Activated CD4-positive, alpha-beta T cell treated with anti-CD3 and anti-CD28 coated beads for 4 hours (primary cell): ENCODE measurements around the gene TRPM1.
"Not testable (repeated sequence)": the region's sequence is repeated elsewhere in the genome, so short reads cannot be mapped to it uniquely, and the experiment has no call there.

Experiments
- DNase-seq, 2 donors: peaks; one replicate each; pipeline ENCODE4 v3.0.0-alpha.2; 2020

The TRPM1 gene

DNA sequence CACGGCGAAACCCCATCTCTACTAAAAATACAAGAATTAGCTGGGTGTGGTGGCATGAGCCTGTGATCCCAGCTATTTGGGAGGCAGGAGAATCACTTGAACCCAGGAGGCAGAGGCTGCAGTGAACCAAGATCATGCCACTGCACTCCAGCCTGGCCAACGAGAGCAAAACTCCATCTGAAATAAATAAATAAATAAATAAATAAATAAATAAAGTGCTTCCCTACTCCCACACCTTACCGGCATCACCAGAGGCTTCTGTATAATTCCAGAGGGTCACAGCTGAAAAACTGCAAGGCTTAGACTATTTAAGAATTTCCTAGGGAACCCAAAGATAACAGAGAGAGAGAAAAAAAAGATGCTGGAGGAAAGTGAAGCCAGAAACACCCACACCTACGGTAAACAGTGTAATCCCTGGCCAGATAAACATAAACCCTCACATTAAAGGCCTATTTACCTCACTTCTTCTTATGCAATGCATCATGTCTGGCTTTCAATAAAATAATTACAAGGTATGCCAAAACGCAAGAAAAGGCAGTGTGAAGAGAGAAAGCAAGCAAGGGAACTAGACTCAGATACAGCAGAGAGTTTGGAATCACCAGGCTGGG is 15.0 kb upstream of the TRPM1 start:
- DNase-seq, result no peak

DNA sequence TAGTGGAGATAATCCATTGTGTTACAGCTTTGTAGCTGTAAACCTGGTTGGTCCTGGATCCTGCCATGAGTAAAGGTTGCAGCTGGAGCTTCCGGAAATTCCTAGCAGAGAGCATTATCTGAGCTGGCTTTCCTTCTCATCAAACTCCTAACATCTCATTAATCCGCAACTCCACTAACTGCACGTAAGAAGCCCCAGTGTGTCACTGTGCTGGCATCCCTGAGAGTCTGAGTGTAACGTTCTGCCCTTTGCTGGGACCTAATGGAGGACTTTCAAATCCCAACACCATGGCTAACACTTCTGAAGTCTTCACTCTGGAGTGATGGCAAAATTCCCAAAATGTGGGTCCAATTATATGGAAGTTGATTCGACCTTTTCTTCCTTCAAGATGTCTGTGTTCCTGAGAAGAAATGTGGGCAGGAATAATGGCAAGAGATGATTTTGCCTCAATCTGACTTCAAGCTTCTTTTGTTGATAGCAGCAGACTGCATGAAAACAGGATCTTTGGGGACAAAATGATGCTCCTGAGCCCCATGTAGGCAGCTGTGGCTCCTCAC is 9.6 kb upstream of the TRPM1 start:
- no peak for DNase-seq

GRCh38 chr15:31108836-31109235 is 7.3 kb upstream of the TRPM1 start:
- DNase-seq, result no peak

DNA sequence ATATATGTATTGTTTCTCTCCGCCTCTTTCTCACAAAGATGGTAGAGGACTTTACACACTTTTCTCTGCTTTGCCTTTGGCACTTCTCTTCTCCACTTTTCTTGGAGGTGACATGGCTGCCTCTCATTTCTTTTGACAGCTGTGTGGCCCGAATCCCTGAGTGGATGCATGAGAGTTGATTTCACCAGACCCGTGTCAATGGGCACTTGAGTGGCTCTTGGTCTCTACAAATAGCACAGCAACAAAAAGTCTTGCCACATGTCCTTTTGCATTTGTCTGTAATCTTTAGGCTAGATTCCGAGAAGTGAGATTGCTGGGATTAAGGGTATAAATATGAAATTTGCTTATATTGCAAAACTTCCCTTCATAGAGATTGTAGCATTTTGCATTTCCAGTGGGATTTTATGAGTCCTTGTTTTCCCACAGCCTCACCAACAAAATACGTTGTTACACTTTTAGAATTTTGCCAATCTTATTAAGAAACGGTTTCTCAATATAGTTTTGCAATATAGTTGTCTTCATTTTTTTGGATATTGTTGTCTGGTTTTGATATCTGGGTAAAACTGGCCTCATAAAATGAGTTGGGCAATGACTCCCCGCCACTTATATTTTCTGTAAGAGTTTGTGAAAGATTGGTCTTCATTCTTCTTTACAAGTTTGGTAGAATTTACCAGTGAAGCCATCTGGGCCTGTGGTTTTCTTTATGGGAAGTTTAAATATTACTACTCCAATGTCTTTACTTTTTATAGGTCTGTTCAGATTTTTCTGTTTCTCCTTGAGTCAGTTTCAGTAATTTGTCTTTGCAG is 5.2 kb upstream of the TRPM1 start:
- no peak for DNase-seq

DNA sequence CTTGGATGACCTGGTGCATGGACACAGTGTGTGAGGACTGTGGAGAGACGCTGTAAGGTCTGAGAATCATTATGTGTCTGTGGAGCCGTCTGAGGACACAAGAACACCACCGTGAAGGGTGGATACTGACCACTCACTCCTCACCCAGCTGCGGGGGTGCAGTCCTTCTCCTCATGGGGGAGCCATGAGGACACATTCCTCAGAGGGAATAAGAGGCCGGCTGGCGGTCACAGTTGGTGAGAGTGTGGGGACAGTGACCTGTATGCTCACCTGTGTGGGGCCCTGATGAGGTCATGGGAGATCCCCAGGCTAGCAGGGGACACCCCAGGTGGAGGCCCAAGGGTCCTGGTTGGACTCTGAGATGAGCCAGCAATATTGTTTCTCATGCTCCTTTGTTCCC is 2.5 kb upstream of the TRPM1 start:
- no peak for DNase-seq

- DNase-seq, result no peak
Observed at GRCh38 chr15:31102374-31103342, 1.1 kb upstream of the TRPM1 start.

GRCh38 chr15:31102039-31102321 is 455 bp upstream of the TRPM1 start:
- DNase-seq, result no peak

DNA sequence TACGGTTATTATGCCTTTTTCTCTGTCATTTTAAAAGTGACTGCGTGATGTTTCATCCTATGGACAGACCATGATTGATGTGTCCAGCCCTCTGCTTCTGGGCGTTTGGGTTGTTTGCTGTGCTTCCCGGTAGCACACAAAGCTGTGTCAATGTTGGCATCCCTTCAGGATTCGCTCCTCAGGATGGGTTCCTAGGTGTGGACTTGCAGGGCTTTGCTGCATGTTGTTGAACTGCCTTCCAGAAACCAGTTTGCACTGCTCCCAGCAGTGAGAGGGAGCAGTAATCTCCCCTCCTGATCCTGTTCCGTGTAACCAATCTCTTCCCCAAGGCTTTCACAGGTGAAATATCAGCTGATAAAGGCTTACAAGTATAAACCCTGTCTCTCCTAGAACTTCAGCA is 787 bp downstream of the TRPM1 start:
- no peak for DNase-seq

DNA sequence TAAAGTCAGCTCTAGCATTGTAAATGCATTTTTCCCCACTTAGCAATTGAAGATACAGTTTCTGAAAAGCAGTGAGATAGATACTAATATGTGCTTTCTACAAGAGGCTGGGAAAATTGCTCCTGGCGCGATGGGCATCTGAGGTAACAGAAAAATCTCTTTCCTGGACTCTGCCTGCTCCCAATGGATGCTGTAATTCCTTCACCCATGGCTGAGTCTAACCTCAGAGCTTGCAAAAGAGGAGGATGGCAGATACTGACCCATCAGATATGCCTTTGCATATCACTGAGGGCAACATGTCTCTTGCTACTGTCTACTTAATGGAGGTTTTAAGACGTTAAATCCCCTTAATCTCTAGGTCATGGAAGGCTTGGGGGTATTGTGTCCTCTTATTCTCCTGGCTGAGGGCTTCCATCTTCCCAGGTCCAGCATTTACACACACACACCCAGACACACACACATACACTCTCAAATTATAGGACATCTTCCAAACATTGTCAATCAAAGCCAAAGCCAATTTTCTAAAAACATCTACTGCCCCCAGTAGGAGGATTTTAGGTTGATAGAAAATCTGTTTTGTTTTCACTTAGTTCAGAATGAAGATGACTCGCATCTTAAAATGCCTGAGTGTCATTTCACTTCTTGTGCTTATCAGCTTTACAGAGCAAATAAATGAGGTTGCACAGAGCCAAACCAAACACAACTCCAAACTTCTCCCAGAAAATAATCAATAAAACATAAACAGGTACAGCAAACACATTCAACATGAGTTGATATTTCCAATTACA is 2.4 kb downstream of the TRPM1 start:
- DNase-seq, result no peak

DNA sequence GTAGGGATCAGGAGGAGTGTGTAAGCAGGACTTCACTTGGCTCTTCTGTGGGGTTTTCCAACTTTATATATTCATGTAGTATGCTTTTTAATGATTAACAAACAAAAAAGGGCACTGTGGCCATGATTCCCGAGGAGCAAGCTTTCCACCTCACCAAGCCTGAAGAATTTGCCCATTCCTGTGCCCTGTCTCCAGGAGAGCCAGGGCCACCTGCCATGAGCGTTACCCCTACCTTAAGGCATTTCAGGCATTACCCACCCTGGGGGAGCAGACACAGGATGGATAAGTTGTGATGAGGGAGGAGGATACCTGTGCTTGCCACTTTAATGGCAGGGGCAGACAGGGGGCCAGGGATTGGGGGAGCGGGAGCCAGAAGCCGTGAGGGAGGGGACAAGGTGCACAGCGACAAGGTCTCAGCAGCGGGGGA is 3.0 kb downstream of the TRPM1 start:
- DNase-seq, result no peak

GRCh38 chr15:31096563-31096962 is 5.0 kb downstream of the TRPM1 start:
- no peak for DNase-seq

- DNase-seq, result no peak
Observed at GRCh38 chr15:31091481-31091880, 10.0 kb downstream of the TRPM1 start.

DNA sequence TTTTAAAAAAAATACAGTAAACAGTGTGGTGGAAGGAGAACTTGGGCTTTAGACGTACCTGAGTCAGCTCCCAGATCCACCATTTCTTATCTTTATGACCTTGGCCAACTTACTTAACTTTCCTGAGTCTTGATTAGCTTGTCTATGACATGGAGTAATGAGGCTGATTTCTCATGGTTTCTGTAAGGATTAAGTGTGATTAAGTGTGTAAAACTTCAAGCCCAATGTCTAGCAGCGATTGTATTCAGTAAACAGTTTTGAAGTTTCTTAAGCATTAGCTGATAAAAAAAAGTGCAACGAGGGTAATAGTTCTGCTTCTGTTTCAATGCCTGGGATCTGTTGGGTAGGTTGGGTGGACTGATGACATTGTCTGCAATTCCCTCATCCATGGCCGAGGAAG is 10.8 kb downstream of the TRPM1 start:
- DNase-seq, result no peak

GRCh38 chr15:31089368-31090047 is 12.0 kb downstream of the TRPM1 start:
- DNase-seq, result no peak

DNA sequence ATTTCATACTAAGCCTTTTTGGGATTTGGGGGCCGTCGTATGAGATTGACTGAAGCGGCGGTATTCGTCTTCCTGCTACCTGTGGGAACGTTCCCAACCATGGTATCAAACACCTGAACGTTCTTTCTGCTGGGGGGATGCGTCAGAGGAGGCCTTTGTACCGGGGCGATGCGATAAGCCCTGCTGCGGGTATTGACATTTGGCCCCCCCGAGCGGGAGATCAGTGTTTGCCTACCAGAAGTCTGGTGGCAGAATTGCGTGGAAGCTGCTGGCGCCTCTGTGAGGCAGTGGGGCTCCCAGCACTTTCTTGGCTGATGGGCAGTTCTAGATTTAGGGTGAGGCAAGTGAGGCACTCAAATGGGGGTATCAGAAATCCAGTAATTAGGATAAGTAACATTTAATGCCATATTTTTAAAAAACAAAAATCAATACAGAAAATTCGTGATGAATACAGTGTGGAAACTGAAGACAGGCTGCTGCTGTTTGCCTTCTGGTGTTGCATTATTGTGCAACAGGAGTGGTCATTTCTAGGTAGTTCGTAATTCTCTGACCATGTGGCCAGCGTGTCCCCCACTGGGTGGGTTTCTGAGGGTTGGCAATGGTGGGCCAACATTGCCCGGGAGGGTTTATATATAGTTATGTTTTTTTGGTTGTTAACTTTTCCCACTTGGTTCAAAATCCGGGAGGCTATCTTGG is 12.7 kb downstream of the TRPM1 start:
- no peak for DNase-seq

DNA sequence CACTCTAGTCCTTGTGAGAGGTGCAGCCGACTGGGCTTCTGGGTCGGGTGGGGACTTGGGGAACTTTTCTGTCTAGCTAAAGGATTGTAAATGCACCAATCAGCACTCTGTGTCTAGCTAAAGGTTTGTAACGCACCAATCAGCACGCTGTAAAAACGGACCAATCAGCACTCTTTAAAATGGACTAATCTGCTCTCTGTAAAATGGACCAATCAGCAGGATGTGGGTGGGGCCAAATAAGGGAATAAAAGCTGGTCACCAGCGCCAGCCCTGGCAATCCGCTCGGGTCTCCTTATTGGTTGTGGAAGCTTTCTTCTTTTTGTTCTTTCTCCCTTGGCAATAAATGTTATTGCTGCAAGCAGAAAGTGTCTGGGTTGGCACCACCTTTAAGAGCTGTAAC is 13.5 kb downstream of the TRPM1 start:
- DNase-seq, result not testable (repeated sequence)

DNA sequence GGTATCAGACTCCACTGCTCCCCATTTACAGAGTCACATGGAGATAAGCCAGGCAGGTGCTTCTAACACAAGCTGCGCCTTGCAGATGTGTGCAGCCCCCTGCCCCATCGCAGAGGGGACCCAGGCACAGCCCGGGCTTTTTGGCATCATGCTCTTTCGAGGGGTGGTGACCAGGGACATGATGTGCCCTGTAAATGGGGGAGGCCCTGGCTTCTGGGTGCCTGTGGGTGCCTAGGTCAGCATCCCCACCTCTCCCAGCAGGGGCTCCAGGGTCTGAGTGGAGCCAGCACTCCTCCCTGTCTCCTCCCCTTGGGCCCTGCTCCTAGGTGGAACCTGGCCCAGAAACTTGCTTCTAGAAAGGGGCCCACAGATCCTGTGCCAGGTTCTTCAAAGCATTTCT is 15.2 kb downstream of the TRPM1 start:
- DNase-seq, result no peak

- no peak for DNase-seq
Observed at GRCh38 chr15:31085359-31085758, 16.2 kb downstream of the TRPM1 start.

- no peak for DNase-seq
Observed at GRCh38 chr15:31084176-31084575, 17.3 kb downstream of the TRPM1 start.

- no peak for DNase-seq
Observed at GRCh38 chr15:31083370-31083780, 18.1 kb downstream of the TRPM1 start.

- DNase-seq, result no peak
Observed at GRCh38 chr15:31082771-31083369, 18.7 kb downstream of the TRPM1 start.
